Subcutaneous adipose tissue (tissue), 4 donors: Measurements from ENCODE around the gene DOCK2. TPM values are rescaled to one million over a fixed set of nuclear protein-coding genes. Genes with fewer than 3 reads are reported as not detected.

ENCODE experiments used
- CTCF ChIP-seq: fragments of 450-650 bp; IDR thresholded peaks from one replicate; pipeline ENCODE4 v1.5.1; 2016; ENCODE audit warnings: low read depth, mild to moderate bottlenecking, control low read depth, antibody characterized with exemption, moderate library complexity
- total RNA-seq, 4 donors: library from RNA; depleted of rRNA; stranded (reverse); fragments of >200 nt; gene quantifications; one replicate each; pipeline ENCODE4 v1.1.0, GENCODE V29; 2016

DOCK2 gene
- total RNA-seq, 4 donors from 2014 or later = 23.9 to 101 (median 51.1) TPM

GRCh38 chr5:170113522-170113900 is 476.4 kb downstream of the DOCK2 start:
- no peak for TF ChIP-seq CTCF

GRCh38 chr5:170114271-170114670 is 477.2 kb downstream of the DOCK2 start:
- no peak for TF ChIP-seq CTCF

- TF ChIP-seq CTCF = no peak
Observed at GRCh38 chr5:170115925-170116324, 478.9 kb downstream of the DOCK2 start.

- no peak for TF ChIP-seq CTCF
Observed at GRCh38 chr5:170117736-170118135, 480.7 kb downstream of the DOCK2 start.

- no peak for TF ChIP-seq CTCF
Observed at GRCh38 chr5:170120576-170120975, 483.5 kb downstream of the DOCK2 start.

GRCh38 chr5:170121321-170121720 is 484.2 kb downstream of the DOCK2 start:
- TF ChIP-seq CTCF = no peak

- TF ChIP-seq CTCF = no peak
Observed at GRCh38 chr5:170126061-170126460, 489.0 kb downstream of the DOCK2 start.
